ENCODE data around the gene ATP1A1. TPM values are rescaled to one million over a fixed set of nuclear protein-coding genes. Genes with fewer than 3 reads are reported as not detected.

Gene ATP1A1
- total RNA-seq, 1 donor from 2014 or later: 255 TPM

- H3K4me3 ChIP-seq: no peak overlapping the region
- TF ChIP-seq, protein P1, sequence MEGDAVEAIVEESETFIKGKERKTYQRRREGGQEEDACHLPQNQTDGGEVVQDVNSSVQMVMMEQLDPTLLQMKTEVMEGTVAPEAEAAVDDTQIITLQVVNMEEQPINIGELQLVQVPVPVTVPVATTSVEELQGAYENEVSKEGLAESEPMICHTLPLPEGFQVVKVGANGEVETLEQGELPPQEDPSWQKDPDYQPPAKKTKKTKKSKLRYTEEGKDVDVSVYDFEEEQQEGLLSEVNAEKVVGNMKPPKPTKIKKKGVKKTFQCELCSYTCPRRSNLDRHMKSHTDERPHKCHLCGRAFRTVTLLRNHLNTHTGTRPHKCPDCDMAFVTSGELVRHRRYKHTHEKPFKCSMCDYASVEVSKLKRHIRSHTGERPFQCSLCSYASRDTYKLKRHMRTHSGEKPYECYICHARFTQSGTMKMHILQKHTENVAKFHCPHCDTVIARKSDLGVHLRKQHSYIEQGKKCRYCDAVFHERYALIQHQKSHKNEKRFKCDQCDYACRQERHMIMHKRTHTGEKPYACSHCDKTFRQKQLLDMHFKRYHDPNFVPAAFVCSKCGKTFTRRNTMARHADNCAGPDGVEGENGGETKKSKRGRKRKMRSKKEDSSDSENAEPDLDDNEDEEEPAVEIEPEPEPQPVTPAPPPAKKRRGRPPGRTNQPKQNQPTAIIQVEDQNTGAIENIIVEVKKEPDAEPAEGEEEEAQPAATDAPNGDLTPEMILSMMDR (IDR thresholded peaks at IDR 0.05): no peak
- no peak overlapping the region for H3K27ac ChIP-seq
- no peaks in the 10 kb centered on the region for H3K27me3 ChIP-seq
- H3K4me1 ChIP-seq: no peaks in the 10 kb centered on the region
- intact Hi-C loops (cut with DNase I): no loop called here
- no peak for DNase-seq (ENCODE audit: low spot score in 2 of 2)
- no peaks in the 10 kb centered on the region for H3K9me3 ChIP-seq
- H3K36me3 ChIP-seq: peaks cover 95 to 100% of the 10 kb centered on the region in 2 donors
Observed at GRCh38 chr1:116400780-116401179, 27.7 kb downstream of the ATP1A1 start.

- Histone ChIP-seq H3K9me3 (no peaks in the 10 kb centered on the region), H3K27me3 (no peaks in the 10 kb centered on the region), H3K4me1 (no peaks in the 10 kb centered on the region), H3K27ac (no peak overlapping the region), H3K36me3 (peaks cover 94 to 100% of the 10 kb centered on the region in 2 donors), H3K4me3 (no peak overlapping the region)
- no peak for DNase-seq (ENCODE audit: low spot score in 2 of 2)
- TF ChIP-seq, protein P1 (IDR thresholded peaks at IDR 0.05): no peak
- intact Hi-C loops (cut with DNase I): no loop called here
Observed at GRCh38 chr1:116401646-116402176, 28.7 kb downstream of the ATP1A1 start.

- no peak for DNase-seq (ENCODE audit: low spot score in 2 of 2)
- Histone ChIP-seq H3K4me1 (no peaks in the 10 kb centered on the region), H3K9me3 (no peaks in the 10 kb centered on the region), H3K36me3 (peaks cover 88 to 100% of the 10 kb centered on the region in 2 donors), H3K4me3 (no peak overlapping the region), H3K27me3 (no peaks in the 10 kb centered on the region), H3K27ac (no peak overlapping the region)
- intact Hi-C loops (cut with DNase I): no loop called here
- TF ChIP-seq, protein P1 (IDR thresholded peaks at IDR 0.05): no peak
Observed at GRCh38 chr1:116402333-116402732, 29.3 kb downstream of the ATP1A1 start.

GRCh38 chr1:116403496-116404136 lies 30.6 kb downstream of the ATP1A1 start:
- TF ChIP-seq, protein P1 (IDR thresholded peaks at IDR 0.05): no peak
- Histone ChIP-seq H3K4me3 (no peak overlapping the region), H3K9me3 (no peaks in the 10 kb centered on the region), H3K4me1 (no peaks in the 10 kb centered on the region), H3K36me3 (peaks cover 75 to 97% of the 10 kb centered on the region in 2 donors), H3K27ac (no peak overlapping the region), H3K27me3 (no peaks in the 10 kb centered on the region)
- intact Hi-C loops (cut with DNase I): no loop called here
- no peak for DNase-seq (ENCODE audit: low spot score in 2 of 2)

DNA sequence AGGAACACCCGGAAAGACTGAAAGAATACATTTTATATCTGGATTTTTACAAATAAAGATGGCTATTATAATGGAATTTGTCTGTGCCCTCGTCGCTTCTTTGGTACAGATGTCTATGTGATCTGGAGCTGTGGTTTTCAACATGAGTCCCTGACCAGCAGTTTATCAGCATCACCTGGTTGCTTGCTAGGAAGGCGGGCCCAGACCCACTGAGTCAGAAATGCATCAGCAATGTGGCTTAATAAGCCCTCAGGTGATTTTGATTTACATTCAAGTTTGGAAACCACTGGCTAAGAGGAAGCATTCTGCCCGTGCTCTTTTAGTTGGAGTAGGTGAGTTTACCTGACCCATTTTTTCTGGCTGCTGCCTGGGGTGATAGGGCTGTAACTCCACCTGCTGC lies 31.7 kb downstream of the ATP1A1 start:
- intact Hi-C loops (cut with DNase I): no loop called here
- peaks cover 65 to 96% of the 10 kb centered on the region in 2 donors for H3K36me3 ChIP-seq
- no peak overlapping the region for H3K27ac ChIP-seq
- no peaks in the 10 kb centered on the region for H3K4me1 ChIP-seq
- TF ChIP-seq, protein P1 (IDR thresholded peaks at IDR 0.05): no peak
- H3K4me3 ChIP-seq: no peak overlapping the region
- H3K9me3 ChIP-seq: no peaks in the 10 kb centered on the region
- H3K27me3 ChIP-seq: no peaks in the 10 kb centered on the region
- DNase-seq (ENCODE audit: low spot score in 2 of 2): no peak
